NCI-H128 (cell line): ENCODE measurements around the gene OAS2.

ENCODE experiments used
- DNase-seq: peaks from one replicate; lab custom pipeline; 2025; ENCODE audit not compliant: unreplicated experiment; lab: John Stamatoyannopoulos, UW

OAS2 gene

DNA sequence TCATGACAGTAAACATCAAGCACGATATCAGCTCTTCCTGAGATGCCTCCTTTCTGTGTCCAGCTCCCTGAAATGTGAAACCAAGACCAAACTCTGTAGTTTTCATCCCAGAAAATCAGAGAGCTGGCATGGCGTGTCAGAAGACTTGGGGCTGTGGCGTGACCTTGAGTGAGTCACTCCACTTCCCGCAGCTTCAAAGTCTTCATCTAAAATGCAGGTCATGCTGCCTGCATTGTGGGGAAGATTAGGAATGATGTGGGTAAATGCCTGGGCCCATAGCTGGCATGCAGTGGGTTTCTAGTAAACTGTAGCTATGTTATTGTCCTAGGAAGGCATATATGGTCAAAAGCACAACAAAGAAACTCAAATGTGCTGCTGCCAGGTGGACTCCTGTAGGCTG, 28.8 kb downstream of the OAS2 start:
- no peak for DNase-seq

GRCh38 chr12:113010701-113011100, 32.4 kb downstream of the OAS2 start:
- DNase-seq = no peak

- no peak for DNase-seq
Measured at GRCh38 chr12:113014565-113014964, 36.2 kb downstream of the OAS2 start.

GRCh38 chr12:113016796-113017195, 38.5 kb downstream of the OAS2 start:
- DNase-seq = no peak

DNA sequence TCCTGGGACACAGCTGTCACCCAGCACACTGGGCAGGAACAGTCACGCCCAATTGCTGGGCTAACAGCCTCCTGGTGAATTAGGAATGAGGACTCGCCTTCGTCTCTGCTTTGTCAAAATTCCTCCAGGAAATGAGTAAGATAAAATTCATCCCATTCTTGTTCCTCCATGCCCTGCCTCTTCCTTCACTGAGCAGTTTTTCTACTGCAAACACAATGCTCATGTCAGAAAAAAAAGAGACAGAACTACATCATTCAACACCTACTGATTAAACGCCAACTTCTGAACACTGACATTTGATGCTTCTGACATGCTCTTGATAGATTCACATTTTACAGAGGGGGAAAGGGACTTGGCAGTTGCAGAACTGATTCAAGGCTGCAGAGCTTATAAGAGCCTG, 40.7 kb downstream of the OAS2 start:
- DNase-seq = no peak

GRCh38 chr12:113021500-113021899, 43.2 kb downstream of the OAS2 start:
- no peak for DNase-seq

DNA sequence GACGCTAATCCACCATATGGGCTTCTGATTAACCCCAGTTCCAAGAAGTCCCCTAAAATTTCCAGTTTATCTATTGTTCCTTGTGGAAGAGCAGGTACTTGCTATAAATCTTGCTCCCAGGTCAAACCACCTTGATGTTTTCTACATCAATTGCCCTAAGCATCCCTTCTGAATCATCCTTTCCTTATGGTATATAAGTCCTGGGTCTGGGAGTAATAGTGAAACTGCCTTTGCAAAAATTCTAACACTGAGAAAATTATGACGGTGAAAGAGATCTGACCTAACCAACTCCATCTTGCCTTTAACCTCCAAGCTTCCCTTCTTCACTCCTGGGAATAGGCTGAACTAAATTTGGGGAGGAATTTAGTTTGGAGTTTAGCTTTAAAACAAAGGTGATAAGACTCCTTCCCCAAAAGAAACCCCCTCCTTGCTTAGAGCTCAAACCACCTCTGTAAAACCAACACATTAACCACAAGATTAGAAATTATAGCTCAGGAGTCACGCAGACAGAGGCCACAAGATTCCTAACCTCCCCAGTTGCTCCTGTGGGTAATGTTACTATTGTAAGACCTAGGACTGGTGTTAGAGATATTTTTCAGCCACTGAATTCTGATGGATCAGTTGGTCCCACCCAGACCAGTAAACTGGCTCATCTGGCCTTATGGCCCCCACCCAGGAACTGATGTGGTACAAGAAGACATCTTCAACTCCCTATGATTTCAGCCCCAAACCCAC, 44.4 kb downstream of the OAS2 start:
- DNase-seq = no peak

GRCh38 chr12:113027726-113028125, 49.4 kb downstream of the OAS2 start:
- DNase-seq = no peak

- DNase-seq = no peak
Measured at GRCh38 chr12:113030875-113031525, 52.7 kb downstream of the OAS2 start.

DNA sequence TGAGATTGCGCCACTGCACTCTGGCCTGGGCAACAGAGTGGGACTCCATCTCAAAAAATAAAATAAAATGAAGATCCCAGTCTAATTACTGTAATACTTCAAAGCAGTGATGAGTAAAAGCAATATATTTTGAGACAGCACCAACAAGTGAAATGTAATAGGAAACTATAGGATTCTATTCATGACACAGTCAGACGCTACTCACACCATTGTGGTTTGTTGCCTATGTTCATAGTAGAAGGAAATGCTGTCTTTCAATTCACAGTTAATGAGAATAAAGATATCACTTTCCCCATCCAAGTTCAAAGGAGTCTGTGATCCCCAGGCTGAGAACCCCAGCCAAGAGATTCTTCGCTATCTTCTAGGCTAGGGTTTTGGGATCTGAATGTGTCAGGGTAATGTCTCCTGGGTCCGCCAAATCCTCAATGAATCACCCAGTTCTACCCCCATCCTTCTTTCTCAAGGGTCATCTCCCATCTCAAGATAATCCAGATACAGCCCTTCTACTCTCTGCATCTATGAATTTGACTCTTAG, 61.7 kb downstream of the OAS2 start:
- DNase-seq = no peak

DNA sequence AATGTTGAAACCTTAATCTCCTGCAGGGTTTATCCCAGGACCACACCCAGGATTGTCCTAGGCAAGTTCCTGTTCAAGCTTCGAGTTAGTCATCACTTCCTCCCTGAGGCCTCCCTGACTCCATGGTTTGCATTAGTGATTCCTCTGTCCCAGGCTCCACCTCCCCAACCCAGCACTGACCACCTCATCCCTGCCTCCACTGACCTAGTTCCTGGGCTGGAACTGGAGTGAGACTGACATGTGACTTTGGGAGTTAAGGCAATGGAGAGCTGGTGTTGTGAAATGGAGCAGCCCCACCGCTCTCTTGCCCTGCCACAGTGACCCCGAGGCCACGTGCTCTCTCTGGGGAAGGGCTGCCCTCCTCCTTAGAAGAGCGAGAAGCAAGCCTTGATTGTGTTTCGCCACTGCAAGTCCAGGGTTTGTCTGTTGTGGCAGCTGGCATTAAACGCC, 62.4 kb downstream of the OAS2 start:
- DNase-seq = no peak

DNA sequence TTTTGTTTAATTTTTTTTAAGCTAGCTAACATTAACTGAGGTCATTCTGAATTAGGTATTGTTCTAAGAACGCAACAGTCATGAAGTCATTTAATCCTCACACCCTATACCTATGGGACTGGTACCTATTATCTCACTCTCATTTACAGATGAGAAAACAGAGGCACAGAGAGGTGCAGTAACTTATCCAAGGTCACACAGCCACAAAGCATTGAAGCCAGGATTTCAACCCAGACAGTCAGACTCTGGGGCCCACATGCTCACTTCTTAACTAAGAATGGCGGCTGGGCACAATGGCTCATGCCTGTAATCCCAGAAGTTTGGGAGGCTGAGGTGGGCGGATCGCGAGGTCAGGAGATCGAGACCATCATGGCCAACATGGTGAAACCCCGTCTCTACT, 63.2 kb downstream of the OAS2 start:
- no peak for DNase-seq

DNA sequence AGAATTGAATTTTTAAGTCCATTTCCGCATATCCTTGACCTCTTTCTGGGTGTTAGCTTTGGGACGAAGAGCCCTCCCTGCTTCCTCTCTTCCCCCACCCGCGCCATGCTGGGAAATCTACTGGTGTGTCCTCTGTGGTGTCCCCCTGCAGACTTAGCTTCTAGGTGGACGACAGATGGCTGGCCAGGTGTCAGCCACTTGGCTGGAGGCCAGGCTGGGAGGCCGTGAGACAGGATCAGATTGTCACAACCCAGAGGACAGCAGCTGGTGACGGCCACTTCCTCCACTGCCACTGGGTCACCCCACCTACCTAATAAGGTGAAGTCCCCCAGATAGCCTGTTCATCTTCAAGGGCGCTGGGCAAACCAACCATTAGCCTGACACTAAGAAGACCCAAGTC, 64.9 kb downstream of the OAS2 start:
- no peak for DNase-seq

DNA sequence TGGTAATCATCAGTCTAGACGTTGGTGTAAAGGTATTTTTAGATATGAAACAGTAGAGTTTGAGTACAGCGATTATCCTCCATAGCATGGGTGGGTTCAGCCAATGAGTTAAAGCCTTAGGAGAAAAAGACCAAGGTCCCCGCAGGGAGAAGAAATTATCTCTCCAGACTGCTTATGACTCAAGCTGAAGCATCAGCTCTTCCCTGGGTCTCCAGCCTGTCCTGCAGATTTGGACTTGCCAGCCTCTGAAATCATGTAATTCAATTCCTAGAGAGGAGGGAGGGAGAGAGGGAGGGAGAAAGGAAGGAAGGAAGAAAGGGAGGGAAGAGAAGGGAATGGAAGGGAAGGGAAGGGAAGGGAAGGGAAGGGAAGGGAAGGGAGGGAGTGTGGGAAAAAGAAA, 66.2 kb downstream of the OAS2 start:
- no peak for DNase-seq

- DNase-seq = peak; percentile 55
Measured at GRCh38 chr12:113048716-113049127, 70.4 kb downstream of the OAS2 start.

- no peak for DNase-seq
Measured at GRCh38 chr12:113049976-113050742, 71.8 kb downstream of the OAS2 start.

GRCh38 chr12:113050795-113051194, 72.5 kb downstream of the OAS2 start:
- DNase-seq = no peak

DNA sequence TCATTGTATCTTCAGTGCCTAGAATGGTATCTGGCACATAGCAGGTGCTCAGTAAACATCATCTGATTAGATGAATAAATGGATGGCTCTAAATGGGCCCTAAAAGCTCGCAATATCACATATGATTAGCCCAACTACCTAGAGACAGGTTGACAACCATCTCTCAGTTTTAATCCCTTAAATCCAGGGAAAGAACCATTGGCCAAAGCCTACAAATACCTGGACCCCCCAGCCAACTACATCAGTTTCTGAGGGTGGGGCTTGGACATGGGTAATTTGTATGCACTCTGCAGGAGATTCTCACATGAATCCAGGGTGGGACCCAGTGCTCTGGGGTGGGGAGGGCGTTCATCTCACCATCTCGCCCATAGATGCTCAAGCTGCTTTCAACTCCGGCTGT, 73.4 kb downstream of the OAS2 start:
- no peak for DNase-seq

- DNase-seq = no peak
Measured at GRCh38 chr12:113052326-113052725, 74.0 kb downstream of the OAS2 start.

GRCh38 chr12:113054948-113055486, 76.7 kb downstream of the OAS2 start:
- no peak for DNase-seq

DNA sequence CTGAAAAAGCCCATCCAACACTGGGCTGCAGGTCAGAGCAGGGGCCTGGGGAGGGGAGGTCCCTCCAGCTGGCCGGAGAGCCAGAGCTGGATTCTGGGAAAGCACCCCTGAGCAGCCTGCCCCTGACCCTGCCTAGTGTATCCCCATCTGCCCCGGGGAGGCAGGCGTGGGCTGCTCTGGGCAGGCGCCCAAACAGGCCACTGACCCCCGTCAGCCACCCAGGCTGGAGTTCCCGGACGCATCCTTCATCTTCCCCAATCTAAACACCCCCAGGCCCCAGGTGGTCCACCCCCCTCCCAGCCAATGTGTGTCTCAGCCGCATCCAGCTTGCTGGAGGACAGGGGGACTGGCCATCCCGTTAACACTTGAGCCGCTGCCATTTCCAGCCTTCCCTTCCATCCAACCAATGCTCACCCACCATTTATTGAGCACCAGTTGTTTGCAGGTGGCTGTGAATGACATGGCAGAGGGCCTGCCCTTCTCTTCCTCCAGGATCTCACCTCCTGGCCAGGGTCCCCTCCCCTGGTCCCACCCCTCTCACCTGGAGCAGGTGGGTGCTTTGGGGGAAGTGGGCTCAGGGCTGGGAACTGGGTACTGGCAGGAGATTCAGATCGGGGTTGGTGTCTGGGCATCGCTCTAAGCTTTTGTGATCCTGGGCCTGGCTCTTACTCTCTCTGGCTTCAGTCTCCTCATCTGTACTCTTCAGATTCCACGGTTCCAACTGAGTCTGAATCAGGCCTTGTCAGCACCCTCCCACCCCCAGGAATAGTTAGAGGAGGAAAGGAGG, 77.5 kb downstream of the OAS2 start:
- DNase-seq = no peak
